Naive B cell (primary cell): Measurements from ENCODE around the gene TUBB6. TPM values are rescaled to one million over a fixed set of nuclear protein-coding genes. Genes with fewer than 3 reads are reported as not detected.

Source experiments
- ATAC-seq, 2 donors: fragments of 150-1000 bp; cut with Tn5 transposase; 2 replicates each; pipeline ENCODE4 v1.10.0; 2021; ENCODE audit warnings: low read depth in 2 of 2, mild to moderate bottlenecking in 2 of 2, moderate library complexity in 2 of 2
- DNase-seq: peaks from one replicate; pipeline ENCODE4 v3.0.0; 2022
- H3K27ac Mint-ChIP-seq, 6 donors: one replicate each; pipeline ENCODE4 v1.8.0; 2020 to 2022; ENCODE audit warnings: mild to moderate bottlenecking in 6 of 6, mixed read lengths in 6 of 6, moderate library complexity in 5 of 6, inconsistent platforms in 2 of 6
- H3K27me3 Mint-ChIP-seq, 3 donors: one replicate each; pipeline ENCODE4 v1.8.0; 2021 to 2022; ENCODE audit warnings: mixed read lengths in 3 of 3, mild to moderate bottlenecking in 1 of 3
- H3K36me3 Mint-ChIP-seq, 2 donors: one replicate each; pipeline ENCODE4 v1.8.0; 2020 to 2022; ENCODE audit warnings: mixed read lengths in 2 of 2, inconsistent platforms in 1 of 2, mild to moderate bottlenecking in 1 of 2
- H3K4me1 Mint-ChIP-seq, 3 donors: one replicate each; pipeline ENCODE4 v1.8.0; 2020 to 2022; ENCODE audit warnings: mixed read lengths in 3 of 3, inconsistent platforms in 1 of 3, mild to moderate bottlenecking in 1 of 3, moderate library complexity in 1 of 3
- H3K4me3 Mint-ChIP-seq, 8 donors: one replicate each; pipeline ENCODE4 v1.8.0; 2020 to 2022; ENCODE audit warnings: mild to moderate bottlenecking in 8 of 8, mixed read lengths in 8 of 8, moderate library complexity in 8 of 8, inconsistent platforms in 2 of 8
- H3K9me3 Mint-ChIP-seq, 7 donors: one replicate each; pipeline ENCODE4 v1.8.0; 2020 to 2022; ENCODE audit warnings: mixed read lengths in 7 of 7, mild to moderate bottlenecking in 5 of 7, inconsistent platforms in 2 of 7, moderate library complexity in 1 of 7
- polyA plus RNA-seq, 6 donors: library from polyadenylated mRNA; unstranded; fragments of 300-500 nt; fragmentation: Illumina TruSeq; gene quantifications; one replicate each; pipeline ENCODE4 v1.2.3, GENCODE V29; 2021; ENCODE audit warnings: low read depth in 6 of 6

The TUBB6 gene
- polyA plus RNA-seq, 6 donors from 2014 or later, result 28.3 to 56.7 (median 43.6) TPM

GRCh38 chr18:12327510-12328178, 19.6 kb downstream of the TUBB6 start:
- peak; percentile 52 to 80 for ATAC-seq
- DNase-seq, result peak; percentile 39
- H3K36me3 Mint-ChIP-seq, result peaks cover 7% of the 10 kb centered on the region in 2 donors

DNA sequence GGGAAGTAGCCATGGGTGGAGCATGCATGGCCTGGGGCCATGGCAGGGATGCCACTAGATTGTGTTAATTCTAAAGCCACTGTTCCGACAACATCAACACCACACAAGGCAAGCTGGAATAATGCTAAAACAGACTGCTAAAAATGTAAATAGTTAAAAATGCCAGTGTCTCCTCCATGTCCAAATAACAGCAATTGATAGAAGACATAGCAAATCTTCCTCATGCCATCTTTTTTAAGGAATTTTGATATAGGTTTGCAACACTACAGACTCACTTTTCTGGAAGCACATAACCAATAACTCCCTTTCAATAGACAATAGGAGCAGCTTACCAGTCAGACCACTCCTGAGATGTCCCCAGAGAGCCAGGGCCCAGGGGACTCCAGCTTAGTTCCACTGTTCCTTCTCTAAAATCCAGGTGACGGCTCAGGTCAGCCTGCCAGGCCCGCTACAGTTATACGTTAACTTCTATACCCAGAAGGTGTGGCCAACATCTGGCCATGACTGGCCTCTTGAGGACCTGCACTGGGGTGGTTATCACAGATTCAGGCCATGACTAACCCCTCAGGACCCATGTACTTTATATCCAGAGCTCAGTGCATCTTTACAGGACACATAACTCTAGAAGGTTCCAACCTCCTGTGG, 20.3 kb downstream of the TUBB6 start:
- ATAC-seq, result no peak
- H3K9me3 Mint-ChIP-seq, result no peaks in the 10 kb centered on the region
- peak overlapping the region in 1 of 6 donors; percentile 76 for H3K27ac Mint-ChIP-seq
- peaks cover 3 to 10% (median 5%) of the 10 kb centered on the region in 3 donors for H3K4me1 Mint-ChIP-seq
- H3K4me3 Mint-ChIP-seq, result no peak overlapping the region
- no peak for DNase-seq
- H3K27me3 Mint-ChIP-seq, result no peaks in the 10 kb centered on the region
- peaks cover 7% of the 10 kb centered on the region in 2 donors for H3K36me3 Mint-ChIP-seq

More at GRCh38 chr18:12327510-12328178, 19.6 kb downstream of the TUBB6 start:
- H3K9me3 Mint-ChIP-seq, result no peaks in the 10 kb centered on the region
- H3K4me1 Mint-ChIP-seq, result peaks cover 3 to 16% (median 5%) of the 10 kb centered on the region in 3 donors
- H3K27ac Mint-ChIP-seq, result peak overlapping the region in 1 of 6 donors; percentile 66
- H3K4me3 Mint-ChIP-seq, result no peak overlapping the region
- no peaks in the 10 kb centered on the region for H3K27me3 Mint-ChIP-seq

DNA sequence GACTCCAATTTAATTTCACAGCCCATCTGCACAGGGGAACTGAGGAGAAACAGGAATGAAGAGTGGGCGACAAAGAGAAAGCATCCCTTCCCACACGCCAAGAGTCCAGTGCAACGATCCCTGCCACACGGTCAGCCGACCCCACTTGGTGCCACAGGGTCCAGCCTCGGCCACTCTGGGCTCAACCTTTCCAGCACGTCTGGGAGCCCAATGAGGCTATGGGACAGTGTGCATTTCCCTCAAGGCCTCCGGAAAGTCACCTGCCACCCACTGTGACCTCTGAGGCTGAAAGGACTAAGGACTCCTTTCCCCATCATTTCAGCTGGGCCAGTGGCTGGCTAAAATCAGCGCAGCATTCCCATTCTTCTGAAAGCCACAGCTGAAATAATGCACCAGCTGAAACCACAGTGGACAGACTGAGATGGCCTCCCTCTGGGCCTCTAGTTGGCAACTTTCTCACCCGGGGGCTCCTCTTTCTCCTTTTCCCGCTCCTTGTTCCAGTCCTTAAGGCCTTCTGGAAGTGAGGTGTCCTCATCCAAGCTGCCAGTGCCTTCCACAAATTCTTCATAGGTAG, 21.2 kb downstream of the TUBB6 start:
- H3K4me3 Mint-ChIP-seq, result no peak overlapping the region
- no peak for DNase-seq
- no peak for ATAC-seq
- peak overlapping the region in 2 of 6 donors; percentile 15 to 59 for H3K27ac Mint-ChIP-seq
- H3K36me3 Mint-ChIP-seq, result peaks cover 9 to 10% of the 10 kb centered on the region in 2 donors
- H3K4me1 Mint-ChIP-seq, result peaks cover 3 to 9% (median 5%) of the 10 kb centered on the region in 3 donors
- no peaks in the 10 kb centered on the region for H3K27me3 Mint-ChIP-seq
- H3K9me3 Mint-ChIP-seq, result no peaks in the 10 kb centered on the region

DNA sequence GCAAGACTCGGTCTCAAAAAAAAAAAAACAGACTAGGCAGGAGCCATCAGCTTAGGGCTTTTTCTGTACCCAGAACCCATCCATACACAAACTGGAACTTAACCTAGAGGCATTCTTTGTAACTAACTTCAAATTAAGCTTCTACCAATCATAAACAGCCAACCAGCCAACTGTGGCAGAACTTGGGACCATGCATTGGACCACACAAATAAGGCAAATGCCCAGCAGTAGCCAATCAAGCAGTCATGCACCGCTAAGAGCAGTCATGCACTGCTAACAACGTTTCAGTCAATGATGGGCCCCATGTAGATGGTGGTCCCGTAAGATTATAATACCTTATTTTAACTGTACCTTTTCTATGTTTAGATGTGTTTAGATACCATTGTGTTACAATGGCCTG, 22.7 kb downstream of the TUBB6 start:
- no peaks in the 10 kb centered on the region for H3K27me3 Mint-ChIP-seq
- DNase-seq, result no peak
- H3K36me3 Mint-ChIP-seq, result peaks cover 18 to 25% of the 10 kb centered on the region in 2 donors
- H3K4me3 Mint-ChIP-seq, result no peak overlapping the region
- H3K9me3 Mint-ChIP-seq, result no peaks in the 10 kb centered on the region
- peak overlapping the region in 1 of 6 donors; percentile 29 for H3K27ac Mint-ChIP-seq
- peaks cover 5 to 12% (median 9%) of the 10 kb centered on the region in 3 donors for H3K4me1 Mint-ChIP-seq
- no peak for ATAC-seq

- Mint-ChIP-seq H3K9me3 (no peaks in the 10 kb centered on the region), H3K27ac (peak overlapping the region in 1 of 6 donors; percentile 61), H3K4me1 (peaks cover 0 to 13% (median 0%) of the 10 kb centered on the region in 3 donors), H3K27me3 (no peaks in the 10 kb centered on the region), H3K4me3 (no peak overlapping the region), H3K36me3 (peaks cover 22 to 34% of the 10 kb centered on the region in 2 donors)
- DNase-seq (no peak), ATAC-seq (no peak)
Observed at GRCh38 chr18:12333506-12334290, 25.7 kb downstream of the TUBB6 start.

- Mint-ChIP-seq H3K9me3 (no peaks in the 10 kb centered on the region), H3K4me3 (no peak overlapping the region), H3K4me1 (peaks cover 0 to 13% (median 0%) of the 10 kb centered on the region in 3 donors), H3K27ac (peak overlapping the region in 2 of 6 donors; percentile 51 to 89), H3K27me3 (no peaks in the 10 kb centered on the region), H3K36me3 (peaks cover 19 to 34% of the 10 kb centered on the region in 2 donors)
- DNase-seq (no peak), ATAC-seq (no peak)
Observed at GRCh38 chr18:12334366-12334808, 26.3 kb downstream of the TUBB6 start.

GRCh38 chr18:12334863-12335262, 26.8 kb downstream of the TUBB6 start:
- Mint-ChIP-seq H3K4me3 (no peak overlapping the region), H3K36me3 (peaks cover 19 to 34% of the 10 kb centered on the region in 2 donors), H3K27ac (peak overlapping the region in 3 of 6 donors; percentile 21 to 46 (median 42)), H3K27me3 (no peaks in the 10 kb centered on the region), H3K9me3 (no peaks in the 10 kb centered on the region), H3K4me1 (peaks cover 0 to 13% (median 0%) of the 10 kb centered on the region in 3 donors)
- no peak for ATAC-seq
- no peak for DNase-seq

GRCh38 chr18:12335503-12335902, 27.5 kb downstream of the TUBB6 start:
- H3K4me3 Mint-ChIP-seq, result no peak overlapping the region
- DNase-seq (no peak), ATAC-seq (no peak)
- H3K27me3 Mint-ChIP-seq, result no peaks in the 10 kb centered on the region
- H3K9me3 Mint-ChIP-seq, result no peaks in the 10 kb centered on the region
- H3K27ac Mint-ChIP-seq, result peak overlapping the region in 3 of 6 donors; percentile 19 to 46 (median 42)
- peaks cover 19 to 34% of the 10 kb centered on the region in 2 donors for H3K36me3 Mint-ChIP-seq
- peaks cover 0 to 13% (median 0%) of the 10 kb centered on the region in 3 donors for H3K4me1 Mint-ChIP-seq

DNA sequence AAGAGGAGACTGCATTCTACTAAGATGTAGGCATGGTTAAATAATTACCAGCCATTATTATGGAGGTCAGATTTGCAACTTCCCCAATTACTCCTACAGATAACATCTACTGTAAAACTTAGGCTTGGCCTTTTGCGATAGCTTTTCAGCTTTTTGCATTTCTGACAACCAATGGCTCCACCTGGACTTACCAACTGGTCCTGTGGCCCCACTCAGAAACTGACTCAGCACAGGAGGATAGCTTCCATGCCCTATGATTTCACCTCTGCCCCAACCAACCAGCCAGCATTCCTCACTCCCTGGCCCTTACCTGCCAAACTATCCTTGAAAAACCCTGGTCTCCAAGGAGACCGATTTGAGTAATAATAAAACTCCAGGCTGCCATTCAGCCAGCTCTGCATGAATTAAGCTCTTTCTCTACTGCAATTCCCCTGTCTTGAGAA, 28.2 kb downstream of the TUBB6 start:
- H3K9me3 Mint-ChIP-seq, result no peaks in the 10 kb centered on the region
- no peak overlapping the region for H3K27ac Mint-ChIP-seq
- DNase-seq (no peak), ATAC-seq (no peak)
- peaks cover 19 to 34% of the 10 kb centered on the region in 2 donors for H3K36me3 Mint-ChIP-seq
- H3K4me3 Mint-ChIP-seq, result no peak overlapping the region
- H3K27me3 Mint-ChIP-seq, result no peaks in the 10 kb centered on the region
- H3K4me1 Mint-ChIP-seq, result peaks cover 0 to 13% (median 0%) of the 10 kb centered on the region in 3 donors

DNA sequence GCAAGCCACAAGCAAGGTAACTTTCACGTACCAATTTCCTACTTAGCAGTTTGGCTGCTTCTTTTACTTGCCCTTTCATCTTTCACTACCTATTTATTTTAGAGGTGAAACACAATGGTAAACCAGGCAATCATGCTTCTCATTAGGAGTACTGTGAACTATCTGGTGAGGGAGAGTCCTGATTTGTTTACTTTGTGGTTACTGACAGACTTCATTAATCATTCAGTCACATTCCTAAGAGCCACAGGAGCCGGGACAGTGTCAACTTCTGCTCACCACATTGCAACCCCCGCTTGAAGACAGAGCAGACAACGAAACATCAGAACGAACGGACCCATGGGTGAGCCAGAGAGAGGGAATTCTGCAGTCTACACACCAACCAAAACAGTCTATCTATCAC, 28.8 kb downstream of the TUBB6 start:
- Mint-ChIP-seq H3K36me3 (peaks cover 19 to 35% of the 10 kb centered on the region in 2 donors), H3K27ac (peak overlapping the region in 1 of 6 donors; percentile 20), H3K4me3 (no peak overlapping the region), H3K4me1 (peaks cover 0 to 13% (median 0%) of the 10 kb centered on the region in 3 donors), H3K9me3 (no peaks in the 10 kb centered on the region), H3K27me3 (no peaks in the 10 kb centered on the region)
- DNase-seq (no peak), ATAC-seq (no peak)

DNA sequence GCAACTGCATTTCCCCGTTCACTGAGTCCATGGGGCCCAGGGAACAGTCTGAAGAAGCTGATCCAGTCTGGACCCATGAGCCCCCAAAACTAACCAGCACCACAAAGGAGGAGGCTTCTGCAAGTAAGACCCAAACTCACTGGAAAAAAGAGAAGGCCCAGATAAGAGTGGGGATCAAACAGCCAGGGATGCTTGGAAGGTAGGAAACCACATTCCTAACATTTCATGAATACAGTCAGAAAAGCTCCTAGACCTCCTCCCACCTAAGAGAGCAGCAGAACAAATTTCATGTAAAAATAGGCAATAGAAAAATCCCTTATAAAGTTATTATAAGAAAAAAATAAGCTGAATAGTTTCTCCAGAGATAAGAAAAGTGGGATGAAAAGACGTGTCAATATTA, 30.3 kb downstream of the TUBB6 start:
- H3K27ac Mint-ChIP-seq, result no peak overlapping the region
- no peak for ATAC-seq
- no peaks in the 10 kb centered on the region for H3K9me3 Mint-ChIP-seq
- peaks cover 34 to 49% of the 10 kb centered on the region in 2 donors for H3K36me3 Mint-ChIP-seq
- no peak overlapping the region for H3K4me3 Mint-ChIP-seq
- DNase-seq, result no peak
- peaks cover 0 to 13% (median 0%) of the 10 kb centered on the region in 3 donors for H3K4me1 Mint-ChIP-seq
- H3K27me3 Mint-ChIP-seq, result no peaks in the 10 kb centered on the region

GRCh38 chr18:12340945-12341660, 33.1 kb downstream of the TUBB6 start:
- H3K27ac Mint-ChIP-seq, result peak overlapping the region in 2 of 6 donors; percentile 13 to 20
- no peak overlapping the region for H3K4me3 Mint-ChIP-seq
- ATAC-seq, result no peak
- no peak for DNase-seq
- H3K27me3 Mint-ChIP-seq, result no peaks in the 10 kb centered on the region
- H3K9me3 Mint-ChIP-seq, result no peaks in the 10 kb centered on the region
- H3K4me1 Mint-ChIP-seq, result peaks cover 0 to 4% (median 0%) of the 10 kb centered on the region in 3 donors
- peaks cover 28 to 32% of the 10 kb centered on the region in 2 donors for H3K36me3 Mint-ChIP-seq
